ENCODE measurements around the gene CNTNAP1. TPM values are rescaled to one million over a fixed set of nuclear protein-coding genes. Genes with fewer than 3 reads are reported as not detected.

CNTNAP1 gene
- total RNA-seq, 1 experiment from 2014 or later: 2.5 TPM

- DNase-seq (ENCODE audit: low read depth, low spot score): no peak
- in situ Hi-C loops (cut with HindIII; ENCODE audit: low pct_unique_long_range_greater_than_20kb, low sequenced_read_pairs): no loop called here
These were observed 66.8 kb downstream of the CNTNAP1 start for GRCh38 chr17:42748908-42749798.

Small RNA genes lying within 50 kb of the gene (small RNA-seq; reads per million reads assigned to genes)
- 0 reads per million in 2 experiments for gene MIR6780A

Other genes with a start within 250 kb of the CNTNAP1 start
- 59.0 and 67.2 TPM in 2 replicates for gene ATP6V0A1, start 223.7 kb upstream of the CNTNAP1 start, total RNA-seq (2014; rRNA removed; shearing (Covaris generic))
- gene NAGLU, start 146.3 kb upstream of the CNTNAP1 start, total RNA-seq (2014; rRNA removed; shearing (Covaris generic)): 75.8 and 91.8 TPM in 2 replicates
- gene HSD17B1, start 129.6 kb upstream of the CNTNAP1 start, total RNA-seq (2014; rRNA removed; shearing (Covaris generic)): 0.82 and 0.88 TPM in 2 replicates
- gene COASY, start 120.4 kb upstream of the CNTNAP1 start, total RNA-seq (2014; rRNA removed; shearing (Covaris generic)): 23.6 and 27.6 TPM in 2 replicates
- 44.6 and 50.6 TPM in 2 replicates for gene MLX, start 115.4 kb upstream of the CNTNAP1 start, total RNA-seq (2014; rRNA removed; shearing (Covaris generic))
- 8.0 and 8.5 TPM in 2 replicates for gene PSMC3IP, start 104.8 kb upstream of the CNTNAP1 start, total RNA-seq (2014; rRNA removed; shearing (Covaris generic))
- gene RETREG3, start 73.2 kb upstream of the CNTNAP1 start, total RNA-seq (2014; rRNA removed; shearing (Covaris generic)): 55.6 and 56.3 TPM in 2 replicates
- 51.7 and 52.1 TPM in 2 replicates for gene TUBG1, start 72.8 kb upstream of the CNTNAP1 start, total RNA-seq (2014; rRNA removed; shearing (Covaris generic))
- gene TUBG2, start 23.2 kb upstream of the CNTNAP1 start, total RNA-seq (2014; rRNA removed; shearing (Covaris generic)): 8.7 and 9.9 TPM in 2 replicates
- gene PLEKHH3, start 5.5 kb upstream of the CNTNAP1 start, total RNA-seq (2014; rRNA removed; shearing (Covaris generic)): 10.1 and 11.1 TPM in 2 replicates
- 0.43 and 0.63 TPM in 2 replicates for gene CCR10, start 688 bp upstream of the CNTNAP1 start, total RNA-seq (2014; rRNA removed; shearing (Covaris generic))
- gene EZH1, start 62.5 kb downstream of the CNTNAP1 start, total RNA-seq (2014; rRNA removed; shearing (Covaris generic)): 14.4 and 15.4 TPM in 2 replicates
- not detected in 2 replicates for gene RAMP2, start 78.7 kb downstream of the CNTNAP1 start, total RNA-seq (2014; rRNA removed; shearing (Covaris generic))
- gene VPS25, start 90.9 kb downstream of the CNTNAP1 start, total RNA-seq (2014; rRNA removed; shearing (Covaris generic)): 125 and 127 TPM in 2 replicates
- 0.21 and 0.53 TPM in 2 replicates for gene WNK4, start 98.1 kb downstream of the CNTNAP1 start, total RNA-seq (2014; rRNA removed; shearing (Covaris generic))
- 123 and 145 TPM in 2 replicates for gene COA3, start 116.2 kb downstream of the CNTNAP1 start, total RNA-seq (2014; rRNA removed; shearing (Covaris generic))
- gene CNTD1, start 116.3 kb downstream of the CNTNAP1 start, total RNA-seq (2014; rRNA removed; shearing (Covaris generic)): 0.05 and 0.37 TPM in 2 replicates
- gene BECN1, start 141.8 kb downstream of the CNTNAP1 start, total RNA-seq (2014; rRNA removed; shearing (Covaris generic)): 149 and 159 TPM in 2 replicates
- 139 and 154 TPM in 2 replicates for gene PSME3, start 150.9 kb downstream of the CNTNAP1 start, total RNA-seq (2014; rRNA removed; shearing (Covaris generic))
- 0.26 and 0.69 TPM in 2 replicates for gene AOC2, start 162.0 kb downstream of the CNTNAP1 start, total RNA-seq (2014; rRNA removed; shearing (Covaris generic))
- 0.26 TPM in 1 of 2 replicates, not detected in the other for gene AOC3, start 168.7 kb downstream of the CNTNAP1 start, total RNA-seq (2014; rRNA removed; shearing (Covaris generic))
- not detected in 2 replicates for gene G6PC1, start 218.3 kb downstream of the CNTNAP1 start, total RNA-seq (2014; rRNA removed; shearing (Covaris generic))